Mesodermal cell (in vitro differentiated cells): ENCODE measurements around the gene ELP4.
"Not testable (repeated sequence)": the region's sequence is repeated elsewhere in the genome, so short reads cannot be mapped to it uniquely, and the experiment has no call there.

Experiments
- H3K27ac ChIP-seq: 2 replicates; pipeline ENCODE4 v1.7.0; 2013; ENCODE audit warnings: mild to moderate bottlenecking, low read depth, low read length, moderate library complexity; ENCODE audit not compliant: severe bottlenecking
- H3K36me3 ChIP-seq: 2 replicates; pipeline ENCODE4 v1.7.1; 2013; ENCODE audit warnings: mild to moderate bottlenecking, low read length, moderate library complexity; ENCODE audit not compliant: control insufficient read depth, insufficient read depth
- H3K4me1 ChIP-seq: one replicate; pipeline ENCODE4 v1.7.1; 2013; ENCODE audit warnings: mild to moderate bottlenecking, low read length; ENCODE audit not compliant: insufficient read depth, control insufficient read depth, poor library complexity, severe bottlenecking
- H3K4me3 ChIP-seq: 2 replicates; pipeline ENCODE4 v1.7.0; 2013; ENCODE audit warnings: low read length, control low read depth, mild to moderate bottlenecking; ENCODE audit not compliant: insufficient read depth, poor library complexity, severe bottlenecking; ENCODE audit errors: extremely low read depth
- H3K9me3 ChIP-seq: 2 replicates; pipeline ENCODE4 v1.7.1; 2013; ENCODE audit warnings: mild to moderate bottlenecking, low read length, moderate library complexity; ENCODE audit not compliant: control insufficient read depth
- WGBS, 2 experiments: methylation state at CpG; one replicate each; pipeline ENCODE4 v1.1.5; 2013; ENCODE audit warnings: missing lambda C conversion rate in 2 of 2; ENCODE audit not compliant: insufficient coverage in 2 of 2; 5-methylcytosine and 5-hydroxymethylcytosine counted together

The ELP4 gene

GRCh38 chr11:31697049-31697448 is 187.5 kb downstream of the ELP4 start:
- WGBS, 2 experiments, result no CpG with 5 or more reads among the region's 1 CpG
- H3K36me3 ChIP-seq, H3K27ac ChIP-seq, H3K9me3 ChIP-seq, H3K4me3 ChIP-seq, H3K4me1 ChIP-seq: not testable (repeated sequence)

- Histone ChIP-seq H3K4me3 (no peak overlapping the region), H3K36me3 (no peaks in the 10 kb centered on the region), H3K9me3 (no peaks in the 10 kb centered on the region), H3K4me1 (no peaks in the 10 kb centered on the region), H3K27ac (no peak overlapping the region)
- no CpG with 5 or more reads among the region's 1 CpG for WGBS, 2 experiments
Measured at GRCh38 chr11:31699066-31699465, 189.5 kb downstream of the ELP4 start.

GRCh38 chr11:31702966-31703365 is 193.4 kb downstream of the ELP4 start:
- Histone ChIP-seq H3K4me3 (no peak overlapping the region), H3K4me1 (no peaks in the 10 kb centered on the region), H3K27ac (no peak overlapping the region), H3K9me3 (no peaks in the 10 kb centered on the region), H3K36me3 (no peaks in the 10 kb centered on the region)
- 33% methylated on average over 1 of the region's 1 CpG; no CpG with 5 or more reads in 1 of the 2 experiments for WGBS, 2 experiments

- Histone ChIP-seq H3K4me1 (no peaks in the 10 kb centered on the region), H3K27ac (no peak overlapping the region), H3K36me3 (no peaks in the 10 kb centered on the region), H3K4me3 (no peak overlapping the region), H3K9me3 (no peaks in the 10 kb centered on the region)
- WGBS, 2 experiments, result 100% methylated on average over 1 of the region's 1 CpG; no CpG with 5 or more reads in 1 of the 2 experiments
Measured at GRCh38 chr11:31706357-31706756, 196.8 kb downstream of the ELP4 start.

GRCh38 chr11:31711137-31711536 is 201.6 kb downstream of the ELP4 start:
- no CpG with 5 or more reads among the region's 2 CpGs for WGBS, 2 experiments
- Histone ChIP-seq H3K27ac (no peak overlapping the region), H3K4me3 (no peak overlapping the region), H3K4me1 (no peaks in the 10 kb centered on the region), H3K9me3 (no peaks in the 10 kb centered on the region), H3K36me3 (no peaks in the 10 kb centered on the region)

- H3K36me3 ChIP-seq, result no peaks in the 10 kb centered on the region
- H3K4me1 ChIP-seq, result no peaks in the 10 kb centered on the region
- no peaks in the 10 kb centered on the region for H3K9me3 ChIP-seq
- 100% methylated on average over 1 of the region's 2 CpGs; no CpG with 5 or more reads in 1 of the 2 experiments for WGBS, 2 experiments
- H3K4me3 ChIP-seq, result no peak overlapping the region
- no peak overlapping the region for H3K27ac ChIP-seq
Measured at GRCh38 chr11:31712851-31713250, 203.3 kb downstream of the ELP4 start.

GRCh38 chr11:31714840-31715239 is 205.3 kb downstream of the ELP4 start:
- no peaks in the 10 kb centered on the region for H3K36me3 ChIP-seq
- 85% methylated on average over 3 of the region's 3 CpGs; no CpG with 5 or more reads in 1 of the 2 experiments for WGBS, 2 experiments
- no peaks in the 10 kb centered on the region for H3K9me3 ChIP-seq
- H3K4me3 ChIP-seq, result no peak overlapping the region
- H3K4me1 ChIP-seq, result no peaks in the 10 kb centered on the region
- no peak overlapping the region for H3K27ac ChIP-seq

GRCh38 chr11:31720225-31720624 is 210.7 kb downstream of the ELP4 start:
- H3K36me3 ChIP-seq, result no peaks in the 10 kb centered on the region
- H3K9me3 ChIP-seq, result no peaks in the 10 kb centered on the region
- H3K27ac ChIP-seq, result no peak overlapping the region
- 40% methylated on average over 1 of the region's 2 CpGs; no CpG with 5 or more reads in 1 of the 2 experiments for WGBS, 2 experiments
- no peaks in the 10 kb centered on the region for H3K4me1 ChIP-seq
- H3K4me3 ChIP-seq, result no peak overlapping the region

GRCh38 chr11:31720671-31721365 is 211.3 kb downstream of the ELP4 start:
- no peaks in the 10 kb centered on the region for H3K9me3 ChIP-seq
- no peak overlapping the region for H3K27ac ChIP-seq
- WGBS, 2 experiments, result 57 to 100% methylated on average over 1 to 2 of the region's 3 CpGs
- no peak overlapping the region for H3K4me3 ChIP-seq
- no peaks in the 10 kb centered on the region for H3K4me1 ChIP-seq
- no peaks in the 10 kb centered on the region for H3K36me3 ChIP-seq

GRCh38 chr11:31722754-31723153 is 213.2 kb downstream of the ELP4 start:
- no peak overlapping the region for H3K27ac ChIP-seq
- H3K36me3 ChIP-seq, result no peaks in the 10 kb centered on the region
- no peak overlapping the region for H3K4me3 ChIP-seq
- H3K4me1 ChIP-seq, result no peaks in the 10 kb centered on the region
- no peaks in the 10 kb centered on the region for H3K9me3 ChIP-seq
- 92% methylated on average over 2 of the region's 3 CpGs; no CpG with 5 or more reads in 1 of the 2 experiments for WGBS, 2 experiments

GRCh38 chr11:31725176-31725575 is 215.6 kb downstream of the ELP4 start:
- H3K4me1 ChIP-seq, result no peaks in the 10 kb centered on the region
- no peak overlapping the region for H3K27ac ChIP-seq
- H3K4me3 ChIP-seq, result no peak overlapping the region
- no peaks in the 10 kb centered on the region for H3K9me3 ChIP-seq
- no peaks in the 10 kb centered on the region for H3K36me3 ChIP-seq
